Rectal smooth muscle tissue (tissue), 1 donor: ENCODE data around the gene PPP3R1.

Source experiments
- H3K27ac ChIP-seq: one replicate; pipeline ENCODE4 v1.7.0; 2013; ENCODE audit warnings: low read depth, low read length, inconsistent platforms
- H3K27me3 ChIP-seq: one replicate; pipeline ENCODE4 v1.7.0; 2013; ENCODE audit warnings: low read length; ENCODE audit not compliant: control insufficient read depth, insufficient read depth
- H3K36me3 ChIP-seq: one replicate; pipeline ENCODE4 v1.7.0; 2013; ENCODE audit warnings: low read length; ENCODE audit not compliant: control insufficient read depth, insufficient read depth
- H3K4me1 ChIP-seq: one replicate; pipeline ENCODE4 v1.7.0; 2013; ENCODE audit warnings: low read length; ENCODE audit not compliant: control insufficient read depth, insufficient read depth
- H3K4me3 ChIP-seq: one replicate; pipeline ENCODE4 v1.7.0; 2013; ENCODE audit warnings: low read length
- H3K9ac ChIP-seq: one replicate; pipeline ENCODE4 v1.7.0; 2013; ENCODE audit warnings: low read length

PPP3R1 gene

DNA sequence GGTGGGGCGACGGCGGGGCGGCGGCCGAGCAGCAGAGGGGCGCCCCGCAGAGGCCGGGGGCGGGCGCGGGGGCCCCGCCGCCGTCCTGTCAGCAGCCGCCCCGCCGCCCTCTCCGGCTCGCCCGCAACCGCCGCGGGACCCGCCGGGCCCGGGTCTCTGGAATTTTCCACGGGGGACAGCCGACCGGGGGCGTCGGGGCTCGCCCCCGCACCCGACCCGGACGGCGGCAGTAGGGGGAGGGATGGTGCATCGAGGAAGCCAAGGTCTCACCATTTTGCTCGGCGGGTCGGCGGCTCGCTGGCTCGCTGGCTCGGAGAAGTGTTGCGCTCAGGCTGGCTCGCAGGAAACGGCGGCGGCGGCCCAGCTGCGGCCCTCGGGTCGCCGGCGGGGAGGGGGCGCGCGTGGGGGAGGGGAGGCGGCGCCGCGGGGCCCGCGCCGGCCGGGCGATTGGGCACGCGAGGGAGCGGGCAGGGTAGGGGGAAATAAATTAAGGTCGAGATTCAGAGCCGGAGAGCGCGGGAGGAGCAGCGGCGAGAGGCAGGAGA is 405 bp downstream of the PPP3R1 start:
- H3K27ac ChIP-seq: peak overlapping the region; percentile 95
- no peaks in the 10 kb centered on the region for H3K27me3 ChIP-seq
- H3K9ac ChIP-seq: peak overlapping the region; percentile 90
- no peaks in the 10 kb centered on the region for H3K36me3 ChIP-seq
- peak overlapping the region; percentile 67 for H3K4me3 ChIP-seq
- peaks cover 22% of the 10 kb centered on the region for H3K4me1 ChIP-seq

DNA sequence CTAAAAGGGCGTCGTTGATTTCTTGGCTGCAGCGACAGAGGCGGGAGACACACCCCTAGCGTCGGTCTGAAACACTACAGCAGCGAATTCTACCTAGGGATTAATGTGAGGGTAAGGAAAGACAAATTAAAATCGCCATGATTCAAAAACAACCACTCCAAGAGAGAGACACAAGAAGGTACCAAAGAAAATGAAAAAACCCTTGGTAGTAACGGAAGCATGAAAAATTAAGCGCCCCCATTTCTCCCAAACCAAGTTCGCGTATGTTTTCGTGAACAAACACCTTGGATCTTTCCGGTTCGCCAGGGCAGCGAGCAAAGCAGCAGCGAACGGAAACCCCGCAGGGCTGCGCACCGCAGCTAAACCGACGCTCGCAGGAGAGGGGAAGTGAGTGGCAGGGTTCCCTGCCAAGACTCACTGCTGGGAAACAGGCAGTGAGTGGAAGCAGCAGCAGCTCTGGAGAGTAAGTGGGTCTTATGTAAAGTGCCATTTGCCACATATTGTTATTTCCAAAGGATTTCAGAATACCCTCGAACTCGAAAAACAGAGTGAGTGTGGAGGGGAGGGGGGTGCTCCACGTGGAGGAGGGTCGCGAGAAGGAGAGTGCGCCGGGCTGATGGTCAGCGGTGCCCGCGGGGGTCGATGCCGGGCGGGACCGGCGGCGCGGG is 1.0 kb downstream of the PPP3R1 start:
- Histone ChIP-seq H3K27me3 (no peaks in the 10 kb centered on the region), H3K4me3 (peak overlapping the region; percentile 67), H3K4me1 (peaks cover 22% of the 10 kb centered on the region), H3K36me3 (no peaks in the 10 kb centered on the region), H3K27ac (peak overlapping the region; percentile 95), H3K9ac (peak overlapping the region; percentile 42)

DNA sequence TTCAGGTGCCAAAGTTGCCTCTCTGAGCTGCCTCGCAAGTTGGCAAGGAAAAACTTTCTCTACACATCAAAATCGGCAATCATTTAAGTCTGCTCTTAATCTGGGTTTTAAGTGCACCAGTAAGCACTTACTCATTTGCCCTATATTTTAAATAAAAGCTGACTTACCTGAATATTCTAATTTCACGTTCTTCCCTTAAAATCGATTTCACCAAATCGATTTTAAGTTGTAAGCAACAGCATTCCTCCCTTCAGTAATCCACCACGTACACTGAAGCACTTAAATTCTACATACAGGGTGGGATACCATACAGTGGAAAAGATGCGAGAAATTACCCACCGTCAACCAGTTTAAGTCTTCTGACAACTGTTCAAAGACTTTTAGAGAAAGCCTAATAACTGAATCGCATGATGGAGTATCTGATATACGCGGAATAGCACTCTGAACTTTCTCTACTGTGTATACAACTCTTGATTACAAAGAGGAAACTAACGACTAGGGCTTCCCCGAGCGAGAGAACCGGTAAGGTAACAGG is 1.6 kb downstream of the PPP3R1 start:
- Histone ChIP-seq H3K9ac (peak overlapping the region; percentile 42), H3K27ac (peak overlapping the region; percentile 95), H3K4me1 (peaks cover 22% of the 10 kb centered on the region), H3K27me3 (no peaks in the 10 kb centered on the region), H3K36me3 (no peaks in the 10 kb centered on the region), H3K4me3 (peak overlapping the region; percentile 67)

DNA sequence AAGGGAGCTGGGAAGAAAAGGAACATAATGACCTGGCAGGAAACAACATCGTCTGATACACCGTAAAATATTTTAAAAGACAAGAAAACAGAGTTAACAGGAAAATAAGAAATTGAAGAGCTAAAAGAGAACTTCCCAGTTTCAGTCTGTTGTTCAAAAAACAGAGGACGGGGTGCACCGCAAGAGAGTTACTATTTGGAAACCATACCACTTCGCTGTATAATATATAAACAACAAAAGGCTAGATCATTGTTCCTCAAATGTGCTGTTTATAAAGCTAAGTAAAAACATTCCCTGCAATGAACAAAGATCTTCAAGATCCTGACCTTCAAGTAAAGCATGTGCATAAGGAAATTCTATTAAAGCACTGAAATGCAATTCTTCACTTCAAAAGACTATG is 2.1 kb downstream of the PPP3R1 start:
- Histone ChIP-seq H3K36me3 (no peaks in the 10 kb centered on the region), H3K4me3 (peak overlapping the region; percentile 67), H3K27me3 (no peaks in the 10 kb centered on the region), H3K27ac (peak overlapping the region; percentile 95), H3K9ac (peak overlapping the region; percentile 42), H3K4me1 (peaks cover 22% of the 10 kb centered on the region)

DNA sequence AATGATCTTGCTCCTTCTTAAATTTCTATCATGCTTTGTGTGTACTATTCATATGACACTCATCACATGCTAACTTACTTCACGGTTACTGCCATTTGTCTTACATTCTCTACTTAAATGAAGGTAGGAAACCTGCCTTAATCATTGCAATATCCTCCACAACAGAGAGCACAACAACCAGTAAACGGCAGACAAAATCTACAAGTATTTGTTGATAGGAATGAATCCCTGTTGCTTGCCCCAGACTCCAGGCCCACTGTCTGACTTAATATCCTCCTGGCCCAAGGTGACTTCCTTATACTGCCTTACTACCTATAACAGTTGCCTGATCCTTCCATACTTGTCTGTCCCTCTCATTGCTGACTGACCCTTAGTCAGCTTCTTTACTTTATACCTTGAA is 3.5 kb downstream of the PPP3R1 start:
- Histone ChIP-seq H3K27ac (no peak overlapping the region), H3K4me3 (no peak overlapping the region), H3K36me3 (no peaks in the 10 kb centered on the region), H3K9ac (no peak overlapping the region), H3K4me1 (peaks cover 25% of the 10 kb centered on the region), H3K27me3 (no peaks in the 10 kb centered on the region)

DNA sequence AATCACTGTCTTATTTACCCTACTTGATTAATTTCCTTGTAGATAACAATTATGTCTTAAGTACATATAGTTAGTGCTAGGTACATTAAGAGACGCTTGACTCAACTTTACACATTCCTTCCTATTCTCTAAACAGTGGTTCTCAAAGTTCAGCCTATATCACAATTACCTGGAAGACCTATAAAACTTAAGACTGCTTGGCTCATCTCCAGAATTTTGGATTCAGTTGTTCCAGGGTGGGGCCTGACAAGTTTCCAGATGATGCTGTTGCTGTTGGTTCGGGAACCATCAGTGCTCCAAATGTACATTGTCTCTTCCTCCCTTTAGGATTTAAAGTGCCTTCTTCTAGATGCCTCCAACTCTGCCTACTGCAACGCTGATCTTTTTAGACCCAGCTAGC is 4.0 kb downstream of the PPP3R1 start:
- Histone ChIP-seq H3K4me1 (peaks cover 25% of the 10 kb centered on the region), H3K27ac (no peak overlapping the region), H3K4me3 (no peak overlapping the region), H3K27me3 (no peaks in the 10 kb centered on the region), H3K9ac (peak overlapping the region; percentile 27), H3K36me3 (no peaks in the 10 kb centered on the region)

DNA sequence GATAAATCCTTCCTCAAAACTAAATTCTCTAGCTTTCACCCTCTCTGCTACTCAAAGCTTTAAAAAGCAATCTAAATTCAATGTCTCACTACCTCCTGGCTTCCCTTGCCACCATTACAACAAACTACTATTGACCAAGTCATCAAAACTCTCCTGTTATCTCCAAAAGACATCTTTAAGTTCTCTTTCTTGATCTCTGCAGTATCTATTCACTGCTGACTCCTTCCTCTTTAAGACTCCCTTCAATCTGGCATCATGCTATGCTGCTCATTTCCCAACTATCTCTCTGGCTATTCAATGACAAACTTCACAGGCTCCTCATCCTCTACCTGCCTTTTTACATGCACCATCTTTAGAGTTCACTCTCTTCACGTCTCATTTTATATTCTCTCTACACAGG is 5.9 kb downstream of the PPP3R1 start:
- Histone ChIP-seq H3K4me1 (peaks cover 28% of the 10 kb centered on the region), H3K4me3 (no peak overlapping the region), H3K9ac (no peak overlapping the region), H3K27me3 (no peaks in the 10 kb centered on the region), H3K36me3 (no peaks in the 10 kb centered on the region), H3K27ac (no peak overlapping the region)

DNA sequence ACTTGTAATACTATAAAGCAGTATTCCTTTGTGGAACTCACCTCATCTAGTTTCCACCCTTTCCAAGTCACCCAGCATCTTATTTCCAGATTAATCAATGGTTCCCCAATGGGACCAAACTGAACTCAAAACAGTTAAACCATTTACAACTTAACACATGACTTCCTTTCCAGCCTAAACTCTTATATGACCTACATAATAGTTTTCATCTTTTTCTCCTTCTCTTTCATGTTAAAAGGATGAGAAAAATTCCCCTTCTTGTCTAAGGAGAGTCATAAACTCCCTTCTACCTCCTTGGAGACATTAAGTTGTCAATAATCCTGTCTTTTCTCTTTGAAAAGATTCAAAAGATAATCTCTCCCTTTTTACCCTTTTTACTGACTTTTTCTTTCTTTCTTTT is 6.7 kb downstream of the PPP3R1 start:
- Histone ChIP-seq H3K9ac (no peak overlapping the region), H3K4me1 (peaks cover 29% of the 10 kb centered on the region), H3K4me3 (no peak overlapping the region), H3K36me3 (no peaks in the 10 kb centered on the region), H3K27me3 (no peaks in the 10 kb centered on the region), H3K27ac (no peak overlapping the region)

DNA sequence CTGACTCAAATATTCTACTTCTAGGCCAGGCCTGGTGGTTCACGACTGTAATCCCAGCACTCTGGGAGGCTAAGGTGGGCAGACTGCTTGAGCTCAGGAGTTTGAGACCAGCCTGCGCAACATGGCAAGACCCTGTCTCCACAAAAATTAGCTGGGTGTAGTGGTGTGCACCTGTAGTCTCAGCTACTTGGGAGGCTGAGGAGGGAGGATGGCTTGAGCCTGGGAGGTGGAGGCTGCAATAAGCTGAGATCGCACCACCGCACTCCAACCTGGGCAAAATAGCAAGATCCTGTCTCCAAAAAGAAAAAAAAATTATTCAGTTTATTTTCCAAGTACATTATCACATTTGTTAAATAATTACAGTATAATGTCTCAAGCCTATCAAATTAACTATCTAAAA is 7.3 kb downstream of the PPP3R1 start:
- no peak overlapping the region for H3K4me3 ChIP-seq
- no peaks in the 10 kb centered on the region for H3K27me3 ChIP-seq
- H3K27ac ChIP-seq: no peak overlapping the region
- no peak overlapping the region for H3K9ac ChIP-seq
- peaks cover 27% of the 10 kb centered on the region for H3K4me1 ChIP-seq
- no peaks in the 10 kb centered on the region for H3K36me3 ChIP-seq

DNA sequence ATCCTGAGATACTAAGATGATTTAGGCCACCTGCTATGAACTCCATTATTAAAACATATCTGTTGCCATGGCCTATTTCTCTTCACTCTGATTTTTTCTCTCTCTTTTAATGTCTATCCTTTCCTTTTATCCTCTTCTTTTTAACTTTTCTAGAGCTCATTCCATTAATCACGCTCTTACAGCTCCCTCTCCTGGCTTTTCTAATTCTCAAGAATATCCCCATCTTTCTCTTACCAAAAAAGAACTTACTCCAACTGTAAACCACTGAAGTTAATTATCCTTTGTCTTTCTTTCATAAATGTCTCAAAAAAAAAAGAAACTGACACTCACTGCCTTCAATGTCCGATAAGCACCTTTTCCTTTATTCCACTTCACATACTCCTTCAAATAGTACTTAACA is 7.9 kb downstream of the PPP3R1 start:
- Histone ChIP-seq H3K27me3 (no peaks in the 10 kb centered on the region), H3K27ac (no peak overlapping the region), H3K36me3 (no peaks in the 10 kb centered on the region), H3K4me3 (no peak overlapping the region), H3K4me1 (peaks cover 23% of the 10 kb centered on the region), H3K9ac (no peak overlapping the region)

DNA sequence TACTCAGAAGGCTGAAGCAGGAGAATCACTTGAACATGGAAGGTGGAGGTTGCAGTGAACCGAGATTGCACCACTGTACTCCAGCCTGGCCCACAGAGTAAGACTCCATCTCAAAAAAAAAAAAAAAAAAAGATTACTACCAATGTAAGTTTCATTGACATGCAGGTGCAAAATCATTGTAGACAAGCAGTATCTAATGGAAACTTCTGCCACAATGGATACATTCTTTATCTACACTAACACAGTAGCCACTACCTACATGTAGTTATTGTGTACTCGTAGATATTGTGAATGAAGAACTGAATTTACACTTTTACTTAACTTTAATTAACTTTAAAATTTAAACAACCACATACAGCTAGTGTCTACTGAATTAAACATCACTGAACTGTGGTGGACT is 10.6 kb downstream of the PPP3R1 start:
- Histone ChIP-seq H3K27ac (no peak overlapping the region), H3K36me3 (no peaks in the 10 kb centered on the region), H3K4me1 (peaks cover 32% of the 10 kb centered on the region), H3K9ac (no peak overlapping the region), H3K4me3 (no peak overlapping the region), H3K27me3 (no peaks in the 10 kb centered on the region)

DNA sequence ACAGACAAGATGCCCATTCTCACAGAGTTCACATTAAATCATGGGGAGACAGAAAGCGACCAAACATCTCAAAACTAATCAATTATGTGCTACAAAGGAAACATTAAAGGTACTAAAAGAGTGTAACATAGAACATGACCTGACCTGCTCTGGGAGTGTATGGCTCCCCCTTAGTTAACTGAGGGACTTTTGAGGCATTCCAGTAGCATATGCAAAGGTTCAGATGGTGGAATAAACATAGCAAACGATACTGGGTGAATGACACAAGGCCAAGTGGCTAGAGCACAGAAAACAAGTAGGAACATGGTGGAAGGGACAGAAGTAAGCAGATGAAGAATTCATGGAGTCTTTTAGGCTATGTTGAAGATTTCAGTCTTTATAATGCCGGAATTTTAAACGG is 11.9 kb downstream of the PPP3R1 start:
- Histone ChIP-seq H3K36me3 (no peaks in the 10 kb centered on the region), H3K4me3 (no peak overlapping the region), H3K4me1 (peaks cover 35% of the 10 kb centered on the region), H3K27ac (no peak overlapping the region), H3K9ac (no peak overlapping the region), H3K27me3 (no peaks in the 10 kb centered on the region)
